HG03060 (cell line): ENCODE results near the gene TPRN.

ENCODE experiments used
- ATAC-seq: cut with Tn5 transposase; IDR thresholded peaks from one replicate; pipeline ENCODE4 v1.9.1; 2021; ENCODE audit warnings: low read depth, moderate number of reproducible peaks; ENCODE audit not compliant: unreplicated experiment

Gene TPRN

DNA sequence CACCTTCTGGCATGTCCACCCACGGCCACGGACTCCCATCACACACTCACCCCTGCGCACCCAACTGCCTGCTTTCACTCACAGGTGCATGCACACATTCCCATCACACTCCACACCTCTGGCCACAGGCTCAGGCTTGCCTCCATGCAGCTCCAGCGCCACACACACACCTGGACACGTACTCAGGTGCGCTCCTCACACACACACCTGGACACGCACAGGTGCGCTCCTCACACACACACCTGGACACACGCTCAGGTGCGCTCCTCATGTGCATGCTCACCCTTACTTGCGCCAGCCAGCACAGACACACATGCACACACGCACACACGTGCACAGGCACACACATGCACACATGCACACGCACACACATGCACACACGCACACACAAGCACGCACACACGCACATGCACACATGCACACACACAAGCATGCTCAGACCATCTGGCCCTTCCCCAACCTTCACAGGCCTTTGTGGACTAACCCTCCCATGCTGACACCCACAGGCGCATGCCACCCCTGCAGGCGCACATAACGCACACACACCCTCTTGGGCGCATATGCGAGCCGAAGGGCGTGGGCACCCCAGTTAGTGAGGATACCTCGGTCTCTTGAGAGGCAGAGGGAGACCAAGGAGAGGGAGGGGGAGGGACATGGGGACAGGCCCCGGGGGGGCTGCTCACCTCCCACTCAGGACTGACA lies 53.3 kb downstream of the TPRN start:
- ATAC-seq = no peak

DNA sequence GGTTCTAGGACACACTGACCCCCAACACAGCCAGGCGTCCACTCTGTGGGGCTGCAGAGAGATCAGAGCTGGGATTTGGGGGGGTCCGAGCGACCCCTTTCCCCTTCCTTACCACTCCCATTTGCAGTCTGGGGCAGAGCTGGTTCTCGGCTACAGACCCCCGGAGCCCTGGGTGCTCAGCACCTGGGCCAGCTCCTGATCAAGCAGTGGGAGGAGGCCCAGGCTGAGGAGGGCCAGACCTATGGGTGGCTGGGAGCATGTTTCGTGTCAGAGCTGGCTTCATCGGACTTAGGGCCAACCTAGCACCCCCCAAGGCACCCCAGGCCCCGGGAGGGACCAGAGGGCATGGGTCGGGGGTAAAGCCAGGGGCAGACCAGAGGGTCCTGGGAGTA lies 54.0 kb downstream of the TPRN start:
- no peak for ATAC-seq

DNA sequence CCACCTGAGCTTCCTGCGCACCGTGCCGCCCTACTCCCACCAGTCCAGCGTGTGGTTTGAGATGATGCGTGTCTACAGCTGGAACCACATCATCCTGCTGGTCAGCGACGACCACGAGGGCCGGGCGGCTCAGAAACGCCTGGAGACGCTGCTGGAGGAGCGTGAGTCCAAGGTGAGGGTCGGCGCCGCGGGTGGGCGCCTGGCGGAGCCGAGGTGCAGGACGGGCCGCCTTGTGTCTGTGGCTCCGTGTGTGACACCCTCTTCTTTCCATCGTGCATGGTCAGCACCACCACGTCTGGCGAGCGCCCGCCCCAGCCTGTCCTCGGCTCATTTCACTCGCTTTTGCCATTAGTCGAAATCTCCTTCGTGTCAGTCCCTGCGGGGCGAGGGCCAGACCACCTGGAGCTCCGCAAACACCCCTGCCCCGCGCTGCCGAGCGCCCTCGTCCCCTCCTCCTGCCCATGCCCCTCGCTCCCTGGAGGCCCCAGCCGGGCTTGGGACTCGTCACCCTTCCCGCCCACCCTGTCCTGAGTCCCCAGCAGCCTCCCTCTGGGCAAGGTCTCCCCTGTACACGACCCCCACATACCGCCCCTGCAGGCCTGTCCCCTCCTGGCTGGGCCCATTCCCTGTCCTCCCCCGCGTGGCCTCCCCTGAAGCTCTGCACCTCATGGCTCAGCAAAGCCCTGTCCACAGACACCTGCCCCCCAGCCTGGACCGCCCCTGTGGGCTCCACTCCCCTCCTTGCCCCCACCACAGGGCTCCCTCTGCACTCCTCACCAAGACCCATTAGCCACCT lies 54.6 kb downstream of the TPRN start:
- no peak for ATAC-seq

DNA sequence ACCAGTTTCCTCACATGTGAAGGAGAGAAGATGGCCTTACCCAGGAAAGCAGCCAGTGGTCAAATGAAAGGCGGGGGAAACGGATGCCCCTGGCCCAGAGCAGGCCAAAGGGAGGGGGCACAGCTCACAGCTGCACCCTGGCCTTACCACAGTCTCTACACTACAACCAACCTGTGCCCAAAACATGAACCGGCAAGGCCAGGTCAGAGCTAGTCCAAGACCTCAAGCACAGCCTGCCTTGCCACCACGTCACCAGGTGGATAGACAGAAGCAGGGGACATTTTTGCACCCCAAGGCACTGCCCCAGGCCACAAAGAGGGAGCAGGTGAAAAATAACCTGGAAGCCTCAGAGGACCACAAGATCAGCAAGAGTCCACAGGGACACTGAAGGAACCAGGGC lies 57.1 kb downstream of the TPRN start:
- no peak for ATAC-seq

DNA sequence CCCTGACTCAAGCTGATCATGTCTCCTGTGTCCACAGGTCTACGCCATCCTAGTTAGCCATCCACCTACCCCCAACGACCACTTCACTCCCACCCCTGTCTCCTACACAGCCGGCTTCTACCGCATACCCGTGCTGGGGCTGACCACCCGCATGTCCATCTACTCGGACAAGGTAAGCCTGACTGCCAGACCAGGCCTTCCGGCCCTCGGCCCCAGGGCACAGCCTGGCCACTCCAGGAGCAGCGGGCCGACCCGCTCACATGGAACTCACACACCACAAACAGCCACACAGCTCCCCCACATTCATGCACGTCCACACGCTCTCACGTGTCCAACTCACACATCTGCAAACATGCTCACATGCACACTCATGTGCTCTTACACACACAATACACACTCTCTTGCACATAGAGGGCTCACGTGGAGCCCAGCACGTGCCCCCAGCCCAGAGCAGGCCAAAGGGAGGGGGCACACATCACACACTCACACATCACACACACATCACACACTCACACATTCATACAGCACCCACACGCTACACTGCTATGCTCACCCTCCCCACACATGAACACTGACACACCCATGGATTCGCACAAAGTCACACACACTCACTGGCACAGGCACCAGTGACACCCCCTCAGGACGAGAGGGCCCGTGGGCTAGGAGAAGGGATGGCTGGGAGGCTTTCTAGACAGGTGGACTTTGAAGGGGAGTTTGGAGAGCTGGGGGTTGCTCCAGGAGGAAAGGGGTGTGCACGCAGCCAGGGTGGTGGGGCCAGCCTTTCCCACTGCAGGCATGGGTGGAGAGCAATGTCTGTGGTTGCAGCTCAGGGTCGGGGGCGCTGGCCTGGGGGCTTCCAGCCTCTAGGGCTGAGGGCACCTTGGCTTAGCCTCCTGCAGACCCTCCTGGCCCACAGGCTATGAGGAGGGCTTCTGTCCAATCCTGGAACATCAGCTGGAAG lies 58.3 kb downstream of the TPRN start:
- ATAC-seq = no peak
